H1 (cell line): Measurements from ENCODE around the gene TBC1D22A. TPM values are rescaled to one million over a fixed set of nuclear protein-coding genes. Genes with fewer than 3 reads are reported as not detected.

Experiments
- CTCF ChIA-PET: fragments of 300-600 bp; sonication (Branson Sonifier 250); formaldehyde crosslinking; loops from one replicate; lab custom pipeline; 2021; ENCODE audit not compliant: partially characterized antibody; lab: Charles Lee
- POLR2A ChIA-PET: fragments of 300-600 bp; sonication (Branson Sonifier 250); formaldehyde crosslinking; loops from one replicate; lab custom pipeline; 2021; ENCODE audit warnings: inconsistent platforms; ENCODE audit not compliant: partially characterized antibody; lab: Charles Lee
- DNase-seq, 2 experiments: peaks; one replicate each; pipeline versions ENCODE4 v3.0.0 to v3.0.0-alpha.2; 2010 to 2022; ENCODE audit warnings: low spot score in 2 of 2, low read depth in 1 of 2, mixed read lengths in 1 of 2
- FAIRE-seq: peaks from 2 replicates; lab custom pipeline; 2011; peaks lifted over from hg19 to GRCh38; lab: Jason Lieb, UNC
- H2AFZ ChIP-seq: 2 replicates; pipeline ENCODE4 v1.8.1; 2012; ENCODE audit warnings: low read length, inconsistent platforms
- H2AK5ac ChIP-seq: 2 replicates; pipeline ENCODE4 v1.6.1; 2013; ENCODE audit warnings: low read depth, low read length
- H2BK120ac ChIP-seq: replicated peaks from 2 replicates; pipeline ENCODE3; 2013; ENCODE audit warnings: low read depth, low read length, inconsistent platforms
- H2BK12ac ChIP-seq: 2 replicates; pipeline ENCODE4 v1.6.1; 2013; ENCODE audit warnings: low read depth, low read length
- H2BK15ac ChIP-seq: 2 replicates; pipeline ENCODE4 v1.6.1; 2013; ENCODE audit warnings: low read length
- H2BK20ac ChIP-seq: 2 replicates; pipeline ENCODE4 v1.6.1; 2013; ENCODE audit warnings: low read length
- H2BK5ac ChIP-seq: 2 replicates; pipeline ENCODE4 v1.6.1; 2013; ENCODE audit warnings: low read depth, low read length
- H3K14ac ChIP-seq: 2 replicates; pipeline ENCODE4 v1.6.1; 2013; ENCODE audit warnings: inconsistent platforms; ENCODE audit not compliant: insufficient read length
- H3K18ac ChIP-seq: 2 replicates; pipeline ENCODE4 v1.6.1; 2013; ENCODE audit warnings: low read length; ENCODE audit errors: extremely low read depth
- H3K23ac ChIP-seq: 2 replicates; pipeline ENCODE4 v1.6.1; 2013; ENCODE audit warnings: inconsistent platforms; ENCODE audit not compliant: insufficient read length
- H3K23me2 ChIP-seq: 2 replicates; pipeline ENCODE4 v1.6.1; 2013; ENCODE audit warnings: low read depth, low read length
- H3K27ac ChIP-seq: 2 replicates; pipeline ENCODE4 v1.6.1; 2011; ENCODE audit warnings: low read depth, low read length, inconsistent platforms
- H3K27me3 ChIP-seq, 4 experiments: replicated peaks in 1 of 4; 1 replicate in 1 of 4; 2 replicates in 3 of 4; pipeline versions ENCODE4 v1.6.1 to v1.8.1; 2011 to 2013; ENCODE audit warnings: low read length in 3 of 4, mild to moderate bottlenecking in 3 of 4, inconsistent platforms in 2 of 4, mixed read lengths in 2 of 4, moderate library complexity in 1 of 4; ENCODE audit not compliant: control insufficient read depth in 3 of 4, insufficient read depth in 3 of 4; ENCODE audit errors: extremely low read depth in 1 of 4
- H3K36me3 ChIP-seq, 4 experiments: 2 replicates each; pipeline versions ENCODE4 v1.6.1 to v1.8.1; 2011 to 2013; ENCODE audit warnings: mild to moderate bottlenecking in 4 of 4, low read length in 3 of 4, moderate library complexity in 2 of 4, control low read depth in 1 of 4, inconsistent platforms in 1 of 4; ENCODE audit not compliant: insufficient read depth in 4 of 4, control insufficient read depth in 2 of 4
- H3K4ac ChIP-seq: replicated peaks from 2 replicates; pipeline ENCODE3; 2013; ENCODE audit warnings: low read length, low read depth, mixed read lengths, inconsistent platforms; ENCODE audit not compliant: insufficient read length
- H3K4me1 ChIP-seq, 4 experiments: replicated peaks in 1 of 4; 1 replicate in 1 of 4; 2 replicates in 3 of 4; pipeline versions ENCODE4 v1.6.1 to v1.8.1; 2011 to 2013; ENCODE audit warnings: low read length in 3 of 4, inconsistent platforms in 2 of 4, mixed read lengths in 1 of 4; ENCODE audit not compliant: insufficient read depth in 4 of 4, control insufficient read depth in 3 of 4
- H3K4me2 ChIP-seq, 2 experiments: 2 replicates each; pipeline versions ENCODE4 v1.6.1 to v1.8.1; 2011 to 2013; ENCODE audit warnings: low read depth in 2 of 2, low read length in 2 of 2, control low read depth in 1 of 2, inconsistent platforms in 1 of 2, mild to moderate bottlenecking in 1 of 2; ENCODE audit not compliant: insufficient read depth in 1 of 2
- H3K4me3 ChIP-seq, 4 experiments: fragments of 200-600, 300-600 bp in 1 of 4; sonication (generic), shearing (Covaris generic), sonication (Bioruptor Twin) in 1 of 4; 2 replicates each; pipeline versions ENCODE4 v1.5.1 to v1.8.1; 2011 to 2016; ENCODE audit warnings: low read length in 4 of 4, low read depth in 3 of 4, control low read depth in 2 of 4, inconsistent platforms in 2 of 4, mild to moderate bottlenecking in 2 of 4, mixed read lengths in 1 of 4, moderate library complexity in 1 of 4; ENCODE audit not compliant: insufficient read depth in 2 of 4; ENCODE audit errors: extremely low read depth in 1 of 4
- H3K56ac ChIP-seq: replicated peaks from 2 replicates; pipeline ENCODE3; 2013; ENCODE audit warnings: low read depth, mild to moderate bottlenecking, mixed read lengths, low read length, inconsistent platforms; ENCODE audit not compliant: insufficient read length
- H3K79me1 ChIP-seq: 2 replicates; pipeline ENCODE4 v1.6.1; 2013; ENCODE audit warnings: low read depth, low read length, control low read depth
- H3K79me2 ChIP-seq, 2 experiments: 2 replicates each; pipeline versions ENCODE4 v1.6.1 to v1.8.1; 2012 to 2013; ENCODE audit warnings: low read length in 2 of 2, mild to moderate bottlenecking in 2 of 2, inconsistent platforms in 1 of 2; ENCODE audit not compliant: insufficient read depth in 2 of 2, control insufficient read depth in 1 of 2
- H3K9ac ChIP-seq, 4 experiments: replicated peaks in 1 of 4; 1 replicate in 1 of 4; 2 replicates in 3 of 4; pipeline versions ENCODE4 v1.6.1 to v1.8.1; 2011 to 2013; ENCODE audit warnings: low read depth in 3 of 4, low read length in 3 of 4, control low read depth in 2 of 4, mild to moderate bottlenecking in 2 of 4, moderate library complexity in 2 of 4, inconsistent platforms in 1 of 4; ENCODE audit errors: extremely low read depth in 1 of 4
- H3K9me3 ChIP-seq, 2 experiments: 2 replicates each; pipeline versions ENCODE4 v1.6.1 to v1.8.1; 2012 to 2013; ENCODE audit warnings: mild to moderate bottlenecking in 2 of 2, moderate library complexity in 2 of 2, control low read depth in 1 of 2, inconsistent platforms in 1 of 2, low read depth in 1 of 2, low read length in 1 of 2, mixed read lengths in 1 of 2; ENCODE audit not compliant: insufficient read depth in 2 of 2
- H4K20me1 ChIP-seq, 2 experiments: replicated peaks in 1 of 2; 2 replicates each; pipeline versions ENCODE3 to v1.8.1; 2011 to 2013; ENCODE audit warnings: inconsistent platforms in 2 of 2, low read length in 2 of 2, mild to moderate bottlenecking in 1 of 2; ENCODE audit not compliant: insufficient read depth in 2 of 2, control insufficient read depth in 1 of 2
- H4K5ac ChIP-seq: 2 replicates; pipeline ENCODE4 v1.6.1; 2013; ENCODE audit warnings: low read length, low read depth, mixed read lengths, inconsistent platforms; ENCODE audit not compliant: insufficient read length
- H4K8ac ChIP-seq: 2 replicates; pipeline ENCODE4 v1.8.0; 2013; ENCODE audit warnings: mild to moderate bottlenecking, moderate library complexity, low read length, inconsistent platforms; ENCODE audit not compliant: insufficient read depth; ENCODE audit errors: extremely low read depth
- H4K91ac ChIP-seq: replicated peaks from 2 replicates; pipeline ENCODE3; 2013; ENCODE audit warnings: low read length, mixed read lengths, inconsistent platforms; ENCODE audit not compliant: insufficient read length
- KDM4A ChIP-seq: IDR thresholded peaks from one replicate; pipeline ENCODE4 v1.7.1; 2012; ENCODE audit warnings: low read depth, mild to moderate bottlenecking, moderate library complexity, low read length, inconsistent platforms; ENCODE audit not compliant: severe bottlenecking
- WGBS, 2 experiments: shearing (Covaris generic) in 1 of 2; methylation state at CpG; one replicate each; pipeline versions ENCODE4 v1.1.6 to v1.1.7; 2013 to 2015; ENCODE audit warnings: low lambda C conversion rate in 2 of 2, mixed read lengths in 2 of 2, inconsistent platforms in 1 of 2, low coverage in 1 of 2, missing lambda C conversion rate in 1 of 2; ENCODE audit not compliant: insufficient replicate concordance in 2 of 2, insufficient coverage in 1 of 2, insufficient read length in 1 of 2; ENCODE audit errors: extremely low coverage in 1 of 2, missing lambda C conversion rate in 1 of 2; 5-methylcytosine and 5-hydroxymethylcytosine counted together
- polyA plus RNA-seq, 7 experiments: library from polyadenylated mRNA; depleted of rRNA in 3 of 7; stranded (reverse) in 5 of 7; unstranded in 2 of 7; fragments of >200 nt in 5 of 7; fragments of 200-250 nt in 2 of 7; gene quantifications; 1 replicate in 5 of 7; 2 replicates in 1 of 7; 4 replicates in 1 of 7; pipeline versions ENCODE4 v1.2.1 to v1.2.3, GENCODE V29; 2011 to 2013; ENCODE audit warnings: missing spikeins in 2 of 7, mixed read lengths in 2 of 7
- total RNA-seq: library from RNA; stranded (reverse); fragmentation: NEBNext Ultra II Directional; extraction: Animal tissue kit (Norgen Biotek cat#: 25700); gene quantifications from 2 replicates; pipeline ENCODE4 v1.2.1, GENCODE V29; 2021

TBC1D22A gene
- total and polyA plus RNA-seq, 2 of the 8 experiments (the other 6 are each of a cell fraction or from before 2014, with no cell fraction given): 11.9 to 18.4 TPM

- H3K79me1 ChIP-seq: peaks cover 6% of the 10 kb centered on the region
- DNase-seq (no peak), FAIRE-seq (no peak)
- no peak overlapping the region for H3K27ac ChIP-seq
- no peaks in the 10 kb centered on the region for H3K79me2 ChIP-seq
- ChIA-PET POLR2A (no interaction called here), CTCF (interaction anchor here (0.7 to 3.3 kb wide), 3 partner anchors 14 to 1607 kb away, joined by 3 to 16 read pairs (median 3); no protein-coding TSS in a partner anchor)
- no peak overlapping the region for H3K4me3 ChIP-seq
- no peaks in the 10 kb centered on the region for H3K9me3 ChIP-seq
- H3K9ac ChIP-seq: no peak overlapping the region
- no peak overlapping the region for H3K4ac ChIP-seq
- no peaks in the 10 kb centered on the region; a peak in 1 of 7 replicates for H3K4me1 ChIP-seq
- no peaks in the 10 kb centered on the region for H3K27me3 ChIP-seq
- H4K8ac ChIP-seq: no peak overlapping the region
- H3K23me2 ChIP-seq: no peaks in the 10 kb centered on the region
- H3K14ac ChIP-seq: no peak overlapping the region
- H2BK5ac ChIP-seq: no peak overlapping the region
- H3K18ac ChIP-seq: no peak overlapping the region
- H2AFZ ChIP-seq: no peak overlapping the region
- no peak overlapping the region for H2AK5ac ChIP-seq
- H3K4me2 ChIP-seq: no peak overlapping the region
- H4K20me1 ChIP-seq: peaks cover 2% of the 10 kb centered on the region in 2 experiments
- H2BK15ac ChIP-seq: no peak overlapping the region
- no peak overlapping the region for H2BK120ac ChIP-seq
- no peak overlapping the region for H2BK12ac ChIP-seq
- H4K91ac ChIP-seq: no peak overlapping the region
- H3K23ac ChIP-seq: no peak overlapping the region
- no peak for TF ChIP-seq KDM4A
- 95% methylated on average over 5 of the region's 5 CpGs; no CpG with 5 or more reads in 1 of the 2 experiments for WGBS, 2 experiments
- no peak overlapping the region for H3K56ac ChIP-seq
- peaks cover 0 to 11% (median 0%) of the 10 kb centered on the region in 4 experiments; a peak in 4 of 8 replicates for H3K36me3 ChIP-seq
- H4K5ac ChIP-seq: no peak overlapping the region
- no peak overlapping the region for H2BK20ac ChIP-seq
Observed at GRCh38 chr22:46891382-46891951, 129.0 kb downstream of the TBC1D22A start.
